Posterior vena cava (tissue), 2 donors: ENCODE measurements around the gene CFAP68. TPM values are rescaled to one million over a fixed set of nuclear protein-coding genes. Genes with fewer than 3 reads are reported as not detected.
A peak's percentile ranks its signal among the peaks of the same experiment; 100 is the strongest.

ENCODE experiments used
- DNase-seq: peaks from one replicate; pipeline ENCODE4 v3.0.0-alpha.2; 2020; ENCODE audit warnings: low spot score
- intact Hi-C, 2 donors: fragments of 100-400 bp; cut with DNase I; formaldehyde crosslinking; loops; one replicate each; pipeline versions ENCODE4 v1.14.1 to v1.14.2; 2022 to 2023
- long read RNA-seq, 2 donors: library from polyadenylated mRNA; unstranded; transcript quantifications; one replicate each; pipeline ENCODE4 v2.0.0, GENCODE V29; 2020 to 2021
- total RNA-seq, 2 donors: library from RNA; stranded (reverse); fragmentation: NEBNext Ultra II Directional; extraction: Animal tissue kit (Norgen Biotek cat#: 25700); gene quantifications; one replicate each; pipeline ENCODE4 v1.2.1, GENCODE V29; 2021
- donor health status: DM: yes; HTN: yes; CAD: no.
- donor health status: DM: yes; HTN: yes; CAD: no.

The CFAP68 gene
- total RNA-seq: 1 to 10 TPM; 9.0 to 9.2 TPM
- long read RNA-seq, donor 1, partial matches to known transcripts: 0 of 2 reads
- long read RNA-seq, donor 1, other reads (novel, unspliced or antisense): 0 of 2 reads
- long read RNA-seq, donor 2, partial matches to known transcripts: 0 of 5 reads
- long read RNA-seq, donor 2, other reads (novel, unspliced or antisense): 0 of 5 reads

DNA sequence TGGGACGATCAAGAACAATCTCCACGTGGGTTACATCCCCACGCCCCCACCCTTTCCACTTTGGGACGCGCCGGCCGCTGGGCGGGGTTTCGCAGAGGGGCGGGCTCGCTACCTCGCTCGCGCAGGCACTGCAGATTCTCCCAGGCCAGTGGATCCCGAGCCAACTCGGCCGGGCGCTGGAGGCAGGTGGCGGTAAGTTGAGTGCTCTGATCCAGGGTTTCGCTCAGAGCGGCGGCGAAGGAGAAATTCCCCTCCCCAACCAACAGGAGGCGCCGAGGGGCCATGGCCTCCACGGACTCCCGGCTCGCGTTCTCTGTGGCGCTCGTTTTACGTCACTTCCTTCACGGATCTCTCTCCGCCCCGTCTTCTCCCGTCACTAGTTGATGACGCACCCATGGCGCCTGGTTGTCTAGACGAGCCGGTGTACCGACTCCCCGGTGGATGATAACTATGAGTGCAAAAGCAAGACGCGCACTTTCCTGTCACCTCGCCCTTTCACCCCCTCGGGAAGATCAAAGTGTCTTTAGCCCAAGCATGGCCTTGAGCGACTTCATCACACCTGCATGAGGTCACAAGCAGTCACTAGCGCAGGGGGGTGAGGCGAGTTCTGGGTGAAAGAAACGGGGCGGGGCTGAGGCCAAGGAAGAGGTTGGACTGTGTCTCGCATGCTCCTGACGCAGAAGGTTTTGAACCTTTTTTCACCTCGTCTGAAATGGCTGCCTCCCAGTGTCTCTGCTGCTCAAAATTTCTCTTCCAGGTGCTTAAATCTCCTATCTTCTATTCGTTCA, at the start of gene CFAP68, which contains the start of gene FDXACB1:
CFAP68 (plus strand) TSS at position 693 of the 788 bp plus-strand sequence; CDS start at position 713, 20 bp downstream.
FDXACB1 (minus strand) TSS at position 317 of the 788 bp plus-strand sequence; CDS start at position 284, 33 bp downstream.
- intact Hi-C loops: loop anchor here in 1 of 2 donors (5.0 to 10.0 kb wide), 3 partner anchors 33 to 96 kb away; partner anchors contain the start of genes CRYAB, DIXDC1 and HSPB2
- peak; percentile 98 for DNase-seq

GRCh38 chr11:111833524-111833923, 45.8 kb upstream of the CFAP68 start:
- DNase-seq: no peak
- intact Hi-C loops: no loop called here

- intact Hi-C loops: no loop called here
Measured at GRCh38 chr11:111834432-111835163, 44.7 kb upstream of the CFAP68 start.

GRCh38 chr11:111835665-111836064, 43.7 kb upstream of the CFAP68 start:
- DNase-seq: no peak
- intact Hi-C loops: no loop called here

More at GRCh38 chr11:111834432-111835163, 44.7 kb upstream of the CFAP68 start:
- DNase-seq: no peak

- DNase-seq: no peak
Measured at GRCh38 chr11:111836162-111836561, 43.2 kb upstream of the CFAP68 start.

DNA sequence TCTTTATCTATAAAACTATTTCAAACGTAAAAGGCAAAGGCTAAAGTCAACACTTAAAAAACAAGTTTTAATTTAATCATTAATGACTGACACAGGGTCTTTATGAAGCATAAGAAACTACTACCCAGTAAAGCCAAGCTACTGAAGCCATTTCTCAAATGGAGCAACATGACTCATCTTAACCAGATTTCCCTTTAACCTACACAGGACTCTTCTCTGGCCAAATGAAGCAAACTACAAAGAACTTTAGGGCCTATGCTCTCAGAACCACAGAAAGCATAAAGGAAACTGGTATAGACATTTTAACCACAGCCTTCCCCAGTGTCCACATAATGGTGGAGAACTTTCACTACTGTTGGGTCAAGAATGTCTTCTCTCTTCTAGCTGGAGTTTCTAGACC, 42.6 kb upstream of the CFAP68 start:
- DNase-seq: no peak
- intact Hi-C loops: no loop called here

More at GRCh38 chr11:111836162-111836561, 43.2 kb upstream of the CFAP68 start:
- intact Hi-C loops: no loop called here

DNA sequence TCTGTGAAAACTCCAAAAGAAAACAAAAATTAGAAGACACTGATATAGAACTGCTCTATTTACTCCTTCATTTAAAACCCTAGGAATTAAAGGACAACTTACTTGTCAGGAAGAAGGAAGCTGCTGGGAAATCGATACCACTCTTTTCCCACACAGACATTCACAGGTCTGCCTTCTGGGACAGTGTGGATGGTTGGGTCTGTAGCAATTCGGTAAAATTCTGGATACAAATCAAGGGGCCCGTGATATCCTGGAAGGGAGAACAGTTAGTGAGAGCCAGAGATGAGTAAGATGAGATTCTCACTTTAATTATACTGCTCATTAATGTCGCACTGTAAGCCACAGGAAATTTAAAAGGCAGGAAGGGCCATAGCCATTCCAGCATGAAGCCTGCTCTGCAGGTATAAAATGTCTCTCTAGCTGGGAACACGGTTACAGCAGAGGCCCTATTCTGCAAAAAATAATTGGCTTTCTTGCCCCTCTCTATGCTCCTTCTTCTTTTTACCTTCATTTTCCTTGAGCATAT, 41.9 kb upstream of the CFAP68 start:
- intact Hi-C loops: no loop called here
- DNase-seq: no peak

GRCh38 chr11:111838054-111838453, 41.3 kb upstream of the CFAP68 start:
- intact Hi-C loops: no loop called here
- no peak for DNase-seq

DNA sequence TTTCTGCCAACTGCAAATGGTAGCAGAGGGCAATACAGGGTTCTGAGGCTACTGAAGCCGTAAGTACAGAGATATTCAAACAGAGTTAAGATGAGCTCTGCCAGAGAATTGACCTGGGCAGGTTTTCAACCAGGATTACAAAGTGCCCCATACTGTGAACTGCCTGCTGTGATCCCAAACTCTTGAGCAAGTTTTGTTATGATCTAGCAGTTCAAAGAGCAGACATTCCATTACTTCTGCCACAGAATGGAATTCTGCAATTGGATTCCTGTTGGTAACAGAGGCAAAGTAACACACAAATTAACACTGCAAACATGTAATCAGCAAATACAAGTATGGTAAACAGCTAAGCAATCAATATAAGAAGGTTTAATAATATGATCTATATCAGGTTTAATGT, 39.2 kb upstream of the CFAP68 start:
- no peak for DNase-seq
- intact Hi-C loops: loop anchor here (10.0 kb wide), 3 partner anchors 65 to 275 kb away; no protein-coding TSS in a partner anchor

- DNase-seq: peak; percentile 95
- intact Hi-C loops: loop anchor here (10.0 kb wide), 3 partner anchors 67 to 277 kb away; no protein-coding TSS in a partner anchor
Measured at GRCh38 chr11:111841370-111842053, 37.8 kb upstream of the CFAP68 start.

DNA sequence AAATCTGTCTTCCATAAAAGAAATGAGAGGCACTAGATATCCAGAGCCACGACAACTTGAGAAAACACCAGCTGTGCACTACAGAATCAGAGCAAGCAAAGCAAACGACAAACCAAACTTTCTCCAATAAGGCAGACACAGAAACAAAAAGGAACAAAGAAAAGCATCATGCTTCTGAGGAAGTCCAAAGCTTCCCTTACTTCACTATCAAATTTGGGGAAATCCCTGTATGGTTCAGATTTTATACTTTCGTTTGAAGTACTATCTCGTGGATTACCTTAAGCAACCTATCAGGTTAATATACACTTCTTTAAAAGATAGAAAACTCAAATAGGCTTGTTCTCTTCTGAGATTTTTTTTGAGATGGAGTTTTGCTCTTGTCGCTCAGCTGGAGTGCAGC, 35.7 kb upstream of the CFAP68 start:
- intact Hi-C loops: loop anchor here (10.0 kb wide), 3 partner anchors 69 to 279 kb away; no protein-coding TSS in a partner anchor
- no peak for DNase-seq

DNA sequence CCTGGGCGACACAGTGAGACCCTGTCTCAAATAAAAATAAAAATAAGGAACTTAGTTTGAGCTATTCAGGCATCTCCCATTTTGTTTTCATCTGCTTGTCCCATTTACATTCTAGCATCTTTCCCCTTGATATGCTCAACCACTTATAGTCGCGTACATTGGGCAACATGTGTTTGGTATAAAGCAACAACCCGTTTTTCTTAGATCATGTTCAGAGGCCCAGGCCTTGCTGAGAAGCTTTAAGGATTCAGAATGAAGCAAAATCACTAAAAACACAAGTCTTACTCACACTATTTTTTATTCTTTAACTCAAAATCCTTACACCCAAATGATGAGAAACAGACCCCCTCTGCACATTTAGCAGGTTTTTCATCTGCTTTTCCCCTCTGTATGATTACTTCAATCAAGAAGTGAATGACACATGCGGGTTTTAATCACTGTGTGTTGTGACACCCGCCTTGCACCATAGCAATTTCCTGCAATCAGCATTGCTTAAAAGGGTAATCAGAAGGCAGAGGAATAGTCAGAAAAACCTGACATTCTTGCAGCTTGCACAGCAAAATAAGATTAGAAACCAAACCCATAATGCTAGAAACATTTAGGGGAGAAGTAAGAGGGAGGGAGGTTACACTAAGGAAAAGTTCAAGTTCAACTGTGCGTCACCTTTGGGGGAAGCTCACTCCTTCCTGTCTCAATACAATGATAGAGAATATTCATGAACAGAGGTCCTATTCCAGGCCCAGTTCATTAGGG, 33.9 kb upstream of the CFAP68 start:
- intact Hi-C loops: loop anchor here (10.0 kb wide), 3 partner anchors 71 to 281 kb away; no protein-coding TSS in a partner anchor

DNA sequence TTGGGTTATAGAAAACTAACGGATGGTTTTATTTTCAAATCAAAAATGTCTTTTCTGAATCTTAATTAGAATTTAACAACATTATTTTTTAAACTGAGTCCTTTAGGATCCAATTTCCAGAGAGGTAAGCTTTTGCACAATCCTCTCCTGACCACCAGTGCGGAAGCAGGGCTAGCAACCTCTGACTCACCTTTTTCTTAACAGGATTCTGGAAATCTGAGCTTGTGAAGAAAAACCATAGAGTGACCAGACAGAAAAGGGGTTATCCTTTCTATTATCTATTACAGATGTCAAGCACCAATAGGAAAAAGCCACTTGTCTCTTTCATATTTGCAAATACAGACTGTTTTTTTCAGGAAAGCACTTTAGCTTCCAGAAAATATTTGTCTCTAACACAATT, 33.3 kb upstream of the CFAP68 start:
- DNase-seq: no peak
- intact Hi-C loops: loop anchor here (10.0 kb wide), 3 partner anchors 71 to 281 kb away; no protein-coding TSS in a partner anchor

More for the DNA sequence above, 33.9 kb upstream of the CFAP68 start:
- DNase-seq: no peak

GRCh38 chr11:111846636-111847035, 32.7 kb upstream of the CFAP68 start:
- intact Hi-C loops: loop anchor here (10.0 kb wide), 3 partner anchors 72 to 282 kb away; no protein-coding TSS in a partner anchor

GRCh38 chr11:111849631-111850030, 29.7 kb upstream of the CFAP68 start:
- intact Hi-C loops: loop anchor here (10.0 kb wide), 3 partner anchors 75 to 285 kb away; no protein-coding TSS in a partner anchor
- DNase-seq: no peak

More at GRCh38 chr11:111846636-111847035, 32.7 kb upstream of the CFAP68 start:
- no peak for DNase-seq

- intact Hi-C loops: no loop called here
- no peak for DNase-seq
Measured at GRCh38 chr11:111851067-111851466, 28.3 kb upstream of the CFAP68 start.

- intact Hi-C loops: no loop called here
- DNase-seq: no peak
Measured at GRCh38 chr11:111851636-111852035, 27.7 kb upstream of the CFAP68 start.

DNA sequence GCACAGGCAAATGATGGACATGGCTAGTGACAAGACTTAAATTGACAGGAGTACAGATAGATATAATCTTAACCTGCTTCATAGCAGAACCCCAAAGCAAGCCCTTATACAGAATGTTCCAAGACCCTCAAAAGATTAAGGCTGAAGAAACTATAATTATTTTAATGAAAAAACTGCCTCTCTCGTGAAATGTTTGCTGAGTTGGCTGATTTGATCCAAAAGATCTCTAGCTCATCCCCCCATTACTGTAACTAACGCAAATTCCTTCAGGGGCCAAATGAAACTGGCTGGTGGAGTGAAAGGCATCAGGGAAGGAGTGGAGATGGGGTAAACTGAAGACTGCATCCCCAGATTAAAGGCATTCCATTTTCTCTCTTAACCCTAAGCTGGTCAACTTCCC, 27.2 kb upstream of the CFAP68 start:
- DNase-seq: no peak
- intact Hi-C loops: no loop called here
